D341Med (cell line): ENCODE results near the gene TEDDM1.
"Not testable (repeated sequence)": the region's sequence is repeated elsewhere in the genome, so short reads cannot be mapped to it uniquely, and the experiment has no call there.

Experiments used
- DNase-seq: peaks from one replicate; pipeline ENCODE4 v3.0.0; 2012; ENCODE audit warnings: low spot score

TEDDM1 gene

GRCh38 chr1:182380199-182380598, 20.3 kb downstream of the TEDDM1 start:
- no peak for DNase-seq

- not testable (repeated sequence) for DNase-seq
These were observed 20.7 kb downstream of the TEDDM1 start for GRCh38 chr1:182379781-182380180.

GRCh38 chr1:182376936-182377574, 23.4 kb downstream of the TEDDM1 start:
- no peak for DNase-seq

- DNase-seq = no peak
These were observed 26.2 kb downstream of the TEDDM1 start for GRCh38 chr1:182374101-182374834.

- DNase-seq = no peak
These were observed 29.9 kb downstream of the TEDDM1 start for GRCh38 chr1:182370532-182370931.

- DNase-seq = no peak
These were observed 31.6 kb downstream of the TEDDM1 start for GRCh38 chr1:182368903-182369302.

- no peak for DNase-seq
These were observed 32.1 kb downstream of the TEDDM1 start for GRCh38 chr1:182368358-182368757.

GRCh38 chr1:182367926-182368325, 32.5 kb downstream of the TEDDM1 start:
- DNase-seq = no peak

GRCh38 chr1:182366596-182366995, 33.9 kb downstream of the TEDDM1 start:
- DNase-seq = no peak

- DNase-seq = no peak
These were observed 40.8 kb downstream of the TEDDM1 start for GRCh38 chr1:182359645-182360044.

GRCh38 chr1:182357913-182358312, 42.6 kb downstream of the TEDDM1 start:
- DNase-seq = no peak

GRCh38 chr1:182357171-182357570, 43.3 kb downstream of the TEDDM1 start:
- DNase-seq = no peak

- no peak for DNase-seq
These were observed 44.8 kb downstream of the TEDDM1 start for GRCh38 chr1:182355723-182356098.

GRCh38 chr1:182351790-182352364, 48.6 kb downstream of the TEDDM1 start:
- no peak for DNase-seq

GRCh38 chr1:182350839-182351238, 49.6 kb downstream of the TEDDM1 start:
- DNase-seq = no peak

GRCh38 chr1:182348961-182349747, 51.3 kb downstream of the TEDDM1 start:
- no peak for DNase-seq
